Mesendoderm (in vitro differentiated cells): ENCODE results near the gene LRIG1.

Experiments
- DNase-seq: peaks from one replicate; pipeline ENCODE4 v3.0.0; 2013
- H2AK5ac ChIP-seq: 2 replicates; pipeline ENCODE4 v1.6.1; 2013; ENCODE audit warnings: low read length, inconsistent platforms
- H2BK120ac ChIP-seq: 2 replicates; pipeline ENCODE4 v1.6.1; 2013; ENCODE audit warnings: low read depth, mild to moderate bottlenecking, low read length, moderate library complexity, mixed read lengths
- H2BK15ac ChIP-seq: replicated peaks from 2 replicates; pipeline ENCODE4 v1.6.1; 2013; ENCODE audit warnings: low read depth, mild to moderate bottlenecking, moderate library complexity
- H2BK5ac ChIP-seq: 2 replicates; pipeline ENCODE4 v1.6.1; 2013; ENCODE audit warnings: low read length, inconsistent platforms
- H3K18ac ChIP-seq: 2 replicates; pipeline ENCODE4 v1.6.1; 2013; ENCODE audit warnings: mild to moderate bottlenecking, low read length, mixed read lengths
- H3K23ac ChIP-seq: one replicate; pipeline ENCODE4 v1.6.1; 2013; ENCODE audit warnings: low read length
- H3K27ac ChIP-seq: 2 replicates; pipeline ENCODE4 v1.5.1; 2013; ENCODE audit warnings: low read depth, mild to moderate bottlenecking, inconsistent platforms, low read length, moderate library complexity
- H3K27me3 ChIP-seq: 2 replicates; pipeline ENCODE4 v1.6.1; 2013; ENCODE audit warnings: low read length, control low read depth, mild to moderate bottlenecking, inconsistent platforms; ENCODE audit not compliant: insufficient read depth, poor library complexity
- H3K36me3 ChIP-seq: 2 replicates; pipeline ENCODE4 v1.6.1; 2013; ENCODE audit warnings: low read length, inconsistent platforms; ENCODE audit not compliant: control insufficient read depth, insufficient read depth
- H3K4ac ChIP-seq: one replicate; pipeline ENCODE4 v1.6.1; 2013; ENCODE audit warnings: low read depth, mild to moderate bottlenecking, low read length, moderate library complexity
- H3K4me1 ChIP-seq: 2 replicates; pipeline ENCODE4 v1.6.1; 2013; ENCODE audit warnings: low read depth, low read length, inconsistent platforms; ENCODE audit not compliant: control insufficient read depth
- H3K4me2 ChIP-seq: 2 replicates; pipeline ENCODE4 v1.6.1; 2013; ENCODE audit warnings: low read length
- H3K4me3 ChIP-seq: 2 replicates; pipeline ENCODE4 v1.5.1; 2013; ENCODE audit warnings: mild to moderate bottlenecking, low read length
- H3K56ac ChIP-seq: one replicate; pipeline ENCODE4 v1.6.1; 2013; ENCODE audit warnings: low read length
- H3K79me1 ChIP-seq: 2 replicates; pipeline ENCODE4 v1.6.1; 2013; ENCODE audit warnings: low read length, inconsistent platforms
- H3K79me2 ChIP-seq: 2 replicates; pipeline ENCODE4 v1.6.1; 2013; ENCODE audit warnings: mild to moderate bottlenecking, low read length; ENCODE audit not compliant: control insufficient read depth, insufficient read depth
- H3K9ac ChIP-seq: 2 replicates; pipeline ENCODE4 v1.6.1; 2013; ENCODE audit warnings: low read length, inconsistent platforms
- H4K5ac ChIP-seq: one replicate; pipeline ENCODE4 v1.6.1; 2013; ENCODE audit warnings: low read length
- H4K8ac ChIP-seq: one replicate; pipeline ENCODE4 v1.6.1; 2013; ENCODE audit warnings: low read depth, mild to moderate bottlenecking, control low read depth, low read length, moderate library complexity
- WGBS: extraction: QIAGEN DNeasy Blood & Tissue Kit; methylation state at CpG from one replicate; pipeline ENCODE4 v1.1.7; 2013; ENCODE audit warnings: low lambda C conversion rate, missing lambda C conversion rate; ENCODE audit not compliant: insufficient coverage; ENCODE audit errors: extremely low coverage; 5-methylcytosine and 5-hydroxymethylcytosine counted together

The LRIG1 gene

DNA sequence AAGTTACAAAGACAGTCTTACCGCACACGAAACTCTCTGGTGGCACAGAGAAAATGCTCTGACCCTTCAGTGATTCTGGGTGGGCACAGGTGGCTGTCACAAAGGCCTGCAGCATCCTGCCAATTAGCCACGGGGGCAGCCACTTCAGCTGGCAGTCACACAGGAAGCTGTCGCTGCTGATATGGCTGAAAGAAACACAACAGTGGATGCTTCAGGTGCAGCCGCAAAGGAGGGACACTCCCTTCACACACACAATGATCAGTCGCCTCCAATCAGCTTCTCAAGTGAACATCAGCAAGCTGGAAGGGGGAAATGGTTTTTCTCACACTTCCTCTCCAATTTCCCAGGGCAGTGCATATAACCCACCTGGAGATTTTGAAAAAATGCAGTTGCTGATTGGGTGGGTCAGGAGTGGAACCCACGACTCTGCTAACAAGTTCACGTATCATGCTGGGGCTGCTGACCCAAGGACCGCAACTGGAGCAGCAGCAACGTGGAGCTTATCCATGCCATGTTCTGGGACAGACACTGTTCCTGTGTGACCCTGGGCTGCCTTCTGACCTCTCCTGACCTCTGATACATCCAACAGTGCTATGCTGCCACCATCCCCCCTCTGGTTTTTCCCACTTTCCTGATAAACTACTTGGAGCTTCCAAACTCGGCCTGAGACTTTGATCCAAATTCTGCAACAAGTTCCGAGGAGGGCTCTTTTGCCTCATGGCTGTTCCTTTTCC is 106.6 kb downstream of the LRIG1 start:
- Histone ChIP-seq H3K79me1 (no peaks in the 10 kb centered on the region), H3K27me3 (no peaks in the 10 kb centered on the region), H2BK5ac (no peak overlapping the region), H3K4me1 (no peaks in the 10 kb centered on the region), H2BK15ac (no peak overlapping the region), H3K56ac (no peak overlapping the region), H3K4ac (no peak overlapping the region), H2AK5ac (no peak overlapping the region), H3K36me3 (peaks cover 3% of the 10 kb centered on the region), H4K5ac (no peak overlapping the region), H4K8ac (no peak overlapping the region), H3K9ac (no peak overlapping the region), H3K4me3 (no peak overlapping the region), H3K23ac (no peak overlapping the region), H3K18ac (no peak overlapping the region), H3K27ac (no peak overlapping the region), H3K79me2 (no peaks in the 10 kb centered on the region), H2BK120ac (no peak overlapping the region), H3K4me2 (no peak overlapping the region)
- no CpG with 5 or more reads among the region's 12 CpGs for WGBS
- no peak for DNase-seq

DNA sequence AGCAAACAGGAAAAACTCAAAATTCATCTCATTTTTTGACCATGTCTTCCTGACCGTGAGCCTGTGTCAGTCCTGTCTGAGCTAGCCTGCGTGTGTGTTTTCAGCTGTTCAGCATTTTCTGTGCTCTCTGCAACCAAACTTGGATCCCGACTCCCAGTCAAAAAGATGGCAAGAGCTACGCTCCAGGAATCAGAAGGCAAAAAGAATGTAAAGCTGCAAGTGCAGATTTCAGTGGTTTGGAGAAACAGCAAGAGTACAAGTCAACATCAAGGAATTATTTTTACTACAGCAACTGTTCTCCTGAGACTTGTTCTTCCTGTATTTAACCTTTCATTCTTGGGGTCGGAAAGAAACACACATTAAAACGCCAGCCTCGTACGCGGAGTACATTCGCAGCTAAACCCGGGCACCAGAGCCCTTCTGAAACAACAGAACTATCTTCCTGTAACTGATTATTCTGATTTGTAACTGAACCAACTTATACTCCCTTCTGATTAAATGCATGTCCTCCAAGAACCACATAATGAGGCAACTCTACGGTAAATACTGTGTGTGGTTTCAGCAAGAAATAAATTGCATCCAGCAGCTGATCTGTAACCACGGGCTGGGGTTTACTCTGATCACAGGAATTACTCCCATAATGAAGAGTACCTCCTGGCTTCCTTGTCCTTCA is 107.4 kb downstream of the LRIG1 start:
- H3K79me2 ChIP-seq, result no peaks in the 10 kb centered on the region
- DNase-seq, result no peak
- H3K27me3 ChIP-seq, result no peaks in the 10 kb centered on the region
- no peak overlapping the region for H3K18ac ChIP-seq
- no peaks in the 10 kb centered on the region for H3K4me1 ChIP-seq
- H3K56ac ChIP-seq, result no peak overlapping the region
- H3K79me1 ChIP-seq, result no peaks in the 10 kb centered on the region
- no peak overlapping the region for H2BK120ac ChIP-seq
- no peak overlapping the region for H2BK15ac ChIP-seq
- no peak overlapping the region for H4K5ac ChIP-seq
- peak overlapping the region; percentile 6 for H3K23ac ChIP-seq
- H2AK5ac ChIP-seq, result no peak overlapping the region
- peaks cover 3% of the 10 kb centered on the region for H3K36me3 ChIP-seq
- H3K4me2 ChIP-seq, result no peak overlapping the region
- H2BK5ac ChIP-seq, result no peak overlapping the region
- H3K9ac ChIP-seq, result no peak overlapping the region
- H3K4ac ChIP-seq, result no peak overlapping the region
- H3K27ac ChIP-seq, result no peak overlapping the region
- H4K8ac ChIP-seq, result no peak overlapping the region
- no peak overlapping the region for H3K4me3 ChIP-seq
- no CpG with 5 or more reads among the region's 13 CpGs for WGBS

DNA sequence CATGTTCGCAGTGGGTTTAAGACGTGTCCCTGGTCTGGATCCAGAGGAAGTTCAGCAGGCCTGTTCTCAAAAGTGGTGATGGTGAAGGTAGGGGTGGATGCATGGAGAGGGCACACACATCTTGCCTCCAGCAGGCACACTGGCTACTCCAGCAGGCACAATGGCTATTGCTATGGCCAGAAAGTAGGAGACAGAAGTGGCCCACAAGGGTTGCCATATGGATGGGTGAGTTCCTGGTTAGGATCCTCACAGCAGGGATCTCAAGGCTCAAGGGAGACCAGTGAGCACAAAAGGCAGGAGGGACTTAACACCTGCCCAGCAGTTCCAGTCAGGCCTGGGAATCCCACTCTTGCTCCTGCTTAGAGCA is 107.9 kb downstream of the LRIG1 start:
- no peak overlapping the region for H4K5ac ChIP-seq
- no peak overlapping the region for H3K4me2 ChIP-seq
- DNase-seq, result no peak
- no peak overlapping the region for H2BK15ac ChIP-seq
- H3K27ac ChIP-seq, result no peak overlapping the region
- no peak overlapping the region for H3K18ac ChIP-seq
- no peak overlapping the region for H2BK120ac ChIP-seq
- no peak overlapping the region for H4K8ac ChIP-seq
- no peaks in the 10 kb centered on the region for H3K79me1 ChIP-seq
- H3K4me3 ChIP-seq, result no peak overlapping the region
- H3K27me3 ChIP-seq, result no peaks in the 10 kb centered on the region
- no peak overlapping the region for H3K23ac ChIP-seq
- H3K4ac ChIP-seq, result no peak overlapping the region
- H2BK5ac ChIP-seq, result no peak overlapping the region
- peaks cover 3% of the 10 kb centered on the region for H3K36me3 ChIP-seq
- H3K4me1 ChIP-seq, result no peaks in the 10 kb centered on the region
- WGBS, result no CpG with 5 or more reads among the region's 2 CpGs
- H3K9ac ChIP-seq, result no peak overlapping the region
- no peak overlapping the region for H3K56ac ChIP-seq
- no peak overlapping the region for H2AK5ac ChIP-seq
- H3K79me2 ChIP-seq, result no peaks in the 10 kb centered on the region

DNA sequence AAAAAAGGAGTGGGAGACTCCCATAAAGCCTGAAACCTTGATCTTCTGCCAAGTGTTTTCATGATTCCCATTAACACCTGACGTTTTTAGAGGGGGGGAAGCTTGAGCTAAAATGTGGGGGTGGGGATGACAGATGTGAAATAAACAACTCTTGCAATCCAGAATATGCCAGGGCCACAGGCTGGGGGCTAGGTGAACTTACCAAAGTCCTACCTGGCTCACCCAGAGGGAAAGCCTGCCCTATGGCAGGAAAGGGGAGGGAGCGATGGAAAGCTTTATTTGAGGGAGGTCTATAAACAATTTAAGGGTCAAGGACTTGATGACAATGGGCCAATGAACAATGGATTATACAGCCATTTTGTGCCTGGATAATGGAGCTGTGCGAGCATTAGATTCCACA is 108.3 kb downstream of the LRIG1 start:
- no peaks in the 10 kb centered on the region for H3K79me2 ChIP-seq
- H4K5ac ChIP-seq, result no peak overlapping the region
- no peak overlapping the region for H2AK5ac ChIP-seq
- H3K23ac ChIP-seq, result no peak overlapping the region
- no CpG with 5 or more reads among the region's 3 CpGs for WGBS
- H3K4me3 ChIP-seq, result no peak overlapping the region
- peaks cover 3% of the 10 kb centered on the region for H3K36me3 ChIP-seq
- no peak overlapping the region for H2BK5ac ChIP-seq
- no peak overlapping the region for H3K9ac ChIP-seq
- H3K79me1 ChIP-seq, result no peaks in the 10 kb centered on the region
- H3K4me1 ChIP-seq, result no peaks in the 10 kb centered on the region
- no peak overlapping the region for H4K8ac ChIP-seq
- no peak overlapping the region for H3K4ac ChIP-seq
- no peak overlapping the region for H3K18ac ChIP-seq
- H3K56ac ChIP-seq, result no peak overlapping the region
- no peak overlapping the region for H3K27ac ChIP-seq
- no peak overlapping the region for H3K4me2 ChIP-seq
- no peak overlapping the region for H2BK120ac ChIP-seq
- no peaks in the 10 kb centered on the region for H3K27me3 ChIP-seq
- H2BK15ac ChIP-seq, result no peak overlapping the region
- DNase-seq, result no peak

DNA sequence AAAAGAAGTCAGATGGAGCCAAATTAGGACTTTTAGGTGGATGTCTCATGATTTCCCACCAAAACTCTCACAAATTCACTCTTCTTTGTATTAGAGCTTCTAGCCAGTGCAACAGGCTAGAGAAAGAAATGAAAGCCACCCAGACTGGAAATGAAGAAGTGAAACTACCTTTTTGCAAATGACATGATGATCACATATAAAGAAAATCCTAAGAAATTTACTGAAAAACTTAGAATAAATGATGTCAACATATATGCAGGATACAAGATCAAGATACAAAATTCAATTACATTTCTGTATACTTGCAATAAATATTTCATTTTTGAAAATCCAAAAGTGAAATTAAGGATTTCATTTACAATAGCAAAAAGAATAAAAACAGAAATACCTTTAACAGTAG is 110.8 kb downstream of the LRIG1 start:
- no peak overlapping the region for H3K4me3 ChIP-seq
- no peak overlapping the region for H2BK120ac ChIP-seq
- peaks cover 7% of the 10 kb centered on the region for H3K36me3 ChIP-seq
- H3K27ac ChIP-seq, result no peak overlapping the region
- no peaks in the 10 kb centered on the region for H3K79me2 ChIP-seq
- H4K5ac ChIP-seq, result no peak overlapping the region
- no peaks in the 10 kb centered on the region for H3K27me3 ChIP-seq
- H3K56ac ChIP-seq, result no peak overlapping the region
- no peak overlapping the region for H3K9ac ChIP-seq
- no peaks in the 10 kb centered on the region for H3K4me1 ChIP-seq
- no peak overlapping the region for H2BK15ac ChIP-seq
- no peak overlapping the region for H2BK5ac ChIP-seq
- H4K8ac ChIP-seq, result no peak overlapping the region
- no peak for DNase-seq
- no peak overlapping the region for H3K23ac ChIP-seq
- H3K4ac ChIP-seq, result no peak overlapping the region
- no peaks in the 10 kb centered on the region for H3K79me1 ChIP-seq
- H2AK5ac ChIP-seq, result no peak overlapping the region
- no peak overlapping the region for H3K4me2 ChIP-seq
- no peak overlapping the region for H3K18ac ChIP-seq
